BJ (cell line): ENCODE measurements around the gene OSBPL7. TPM values are rescaled to one million over a fixed set of nuclear protein-coding genes. Genes with fewer than 3 reads are reported as not detected.

Source experiments
- CTCF ChIA-PET: fragments of 350-600 bp; formaldehyde crosslinking; extraction: SDS; loops from one replicate; lab custom pipeline; 2021; ENCODE audit warnings: antibody characterized with exemption, inconsistent platforms; lab: Yijun Ruan, JAX
- POLR2A ChIA-PET: fragments of 300-600 bp; sonication (Branson Sonifier 250); formaldehyde crosslinking; extraction: SDS; loops from one replicate; lab custom pipeline; 2021; ENCODE audit warnings: antibody characterized with exemption; lab: Charles Lee
- DNase-seq: peaks from one replicate; pipeline ENCODE4 v3.0.0-alpha.2; 2011; ENCODE audit warnings: low read depth
- H3K27me3 ChIP-seq: 2 replicates; pipeline ENCODE4 v1.6.0; 2011; ENCODE audit warnings: low read length; ENCODE audit not compliant: control insufficient read depth, insufficient read depth
- H3K36me3 ChIP-seq: 2 replicates; pipeline ENCODE4 v1.5.1; 2011; ENCODE audit warnings: low read length; ENCODE audit not compliant: control insufficient read depth, insufficient read depth
- H3K4me3 ChIP-seq: 2 replicates; pipeline ENCODE4 v1.5.1; 2011; ENCODE audit warnings: low read depth, mild to moderate bottlenecking, control low read depth, low read length
- CTCF ChIP-seq: IDR thresholded peaks from 2 replicates; pipeline ENCODE4 v1.5.1; 2011; ENCODE audit warnings: low read depth, mild to moderate bottlenecking, control low read depth, inconsistent platforms, low read length, moderate library complexity; ENCODE audit not compliant: insufficient read depth
- polyA plus RNA-seq: library from polyadenylated mRNA; depleted of rRNA; stranded (reverse); fragments of >200 nt; gene quantifications from 2 replicates; pipeline ENCODE4 v1.2.3, GENCODE V29; 2011

OSBPL7 gene
- polyA plus RNA-seq, 1 experiment = 7.6 TPM

GRCh38 chr17:47819475-47819874, 2.1 kb downstream of the OSBPL7 start:
- Histone ChIP-seq H3K4me3 (no peak overlapping the region), H3K36me3 (peaks cover 24% of the 10 kb centered on the region), H3K27me3 (no peaks in the 10 kb centered on the region)
- ChIA-PET POLR2A (no interaction called here), CTCF (no interaction called here)
- no peak for DNase-seq
- no peak for TF ChIP-seq CTCF

DNA sequence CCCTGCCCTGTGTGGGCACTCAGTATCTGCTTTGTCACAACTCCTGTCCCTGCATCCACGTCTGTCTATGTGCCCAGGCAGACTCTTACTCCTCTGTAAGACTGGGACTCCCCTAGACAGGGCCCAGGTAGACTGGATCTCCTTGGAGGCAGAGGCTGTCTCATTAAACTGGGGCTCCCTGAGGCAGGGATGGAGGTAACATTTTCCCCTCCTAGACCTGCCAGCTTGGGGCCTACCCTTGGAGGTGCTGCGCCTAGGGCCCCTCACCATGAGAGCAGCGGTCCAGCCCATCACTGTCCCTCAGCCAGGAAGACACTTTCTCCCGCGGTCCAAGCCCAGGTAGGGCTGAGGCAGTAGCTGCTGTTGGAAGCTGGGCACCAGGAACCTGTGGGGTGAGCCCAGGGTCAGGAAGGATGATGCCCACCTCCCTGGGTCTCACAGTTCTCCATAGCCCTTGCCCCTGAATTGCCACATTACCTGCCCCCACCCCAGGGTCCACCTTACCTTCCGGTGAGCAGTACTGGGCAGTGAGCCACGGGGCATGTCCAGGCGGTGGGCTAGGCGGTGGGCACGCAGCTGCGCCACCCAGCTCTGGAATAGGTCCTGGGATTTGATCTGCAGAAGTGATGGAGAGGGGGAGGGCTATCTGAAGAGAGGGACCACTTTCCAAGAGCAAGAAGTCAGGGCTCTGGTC, 3.4 kb downstream of the OSBPL7 start:
- H3K4me3 ChIP-seq = no peak overlapping the region
- no peak for TF ChIP-seq CTCF
- ChIA-PET POLR2A (no interaction called here), CTCF (no interaction called here)
- H3K27me3 ChIP-seq = no peaks in the 10 kb centered on the region
- H3K36me3 ChIP-seq = peaks cover 19% of the 10 kb centered on the region
- DNase-seq = no peak

DNA sequence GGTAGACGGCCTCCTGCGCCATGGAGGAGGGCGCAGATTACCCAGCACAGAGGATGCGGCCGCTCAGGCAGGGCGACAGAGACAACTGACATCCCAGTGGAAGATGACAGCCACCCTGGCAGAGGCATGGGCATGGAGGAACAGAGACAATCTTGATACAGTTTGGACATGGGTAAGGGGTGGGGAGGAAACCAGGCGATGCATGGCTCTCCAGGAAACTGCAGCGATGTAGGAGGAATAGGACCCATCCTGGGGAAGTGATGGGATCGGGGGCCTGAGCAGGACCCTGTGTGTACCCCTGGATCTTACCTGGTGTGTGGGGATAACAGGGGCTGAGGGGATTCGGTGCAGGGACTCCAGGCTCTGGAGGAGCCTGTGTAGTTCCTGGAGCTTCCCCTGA, 4.6 kb downstream of the OSBPL7 start:
- TF ChIP-seq CTCF = no peak
- DNase-seq = no peak
- peaks cover 19% of the 10 kb centered on the region for H3K36me3 ChIP-seq
- CTCF ChIA-PET = interaction anchor here (0.6 kb wide), 1 partner anchor 118 kb away, joined by 3 read pairs; no protein-coding TSS in a partner anchor
- no peak overlapping the region for H3K4me3 ChIP-seq
- POLR2A ChIA-PET = no interaction called here
- no peaks in the 10 kb centered on the region for H3K27me3 ChIP-seq

- Histone ChIP-seq H3K27me3 (no peaks in the 10 kb centered on the region), H3K36me3 (peaks cover 19% of the 10 kb centered on the region), H3K4me3 (no peak overlapping the region)
- CTCF ChIA-PET = interaction anchor here (0.6 kb wide), 1 partner anchor 10 kb away, joined by 3 read pairs; no protein-coding TSS in a partner anchor
- DNase-seq = no peak
- no peak for TF ChIP-seq CTCF
- POLR2A ChIA-PET = no interaction called here
These were observed 5.4 kb downstream of the OSBPL7 start for GRCh38 chr17:47816111-47816735.

DNA sequence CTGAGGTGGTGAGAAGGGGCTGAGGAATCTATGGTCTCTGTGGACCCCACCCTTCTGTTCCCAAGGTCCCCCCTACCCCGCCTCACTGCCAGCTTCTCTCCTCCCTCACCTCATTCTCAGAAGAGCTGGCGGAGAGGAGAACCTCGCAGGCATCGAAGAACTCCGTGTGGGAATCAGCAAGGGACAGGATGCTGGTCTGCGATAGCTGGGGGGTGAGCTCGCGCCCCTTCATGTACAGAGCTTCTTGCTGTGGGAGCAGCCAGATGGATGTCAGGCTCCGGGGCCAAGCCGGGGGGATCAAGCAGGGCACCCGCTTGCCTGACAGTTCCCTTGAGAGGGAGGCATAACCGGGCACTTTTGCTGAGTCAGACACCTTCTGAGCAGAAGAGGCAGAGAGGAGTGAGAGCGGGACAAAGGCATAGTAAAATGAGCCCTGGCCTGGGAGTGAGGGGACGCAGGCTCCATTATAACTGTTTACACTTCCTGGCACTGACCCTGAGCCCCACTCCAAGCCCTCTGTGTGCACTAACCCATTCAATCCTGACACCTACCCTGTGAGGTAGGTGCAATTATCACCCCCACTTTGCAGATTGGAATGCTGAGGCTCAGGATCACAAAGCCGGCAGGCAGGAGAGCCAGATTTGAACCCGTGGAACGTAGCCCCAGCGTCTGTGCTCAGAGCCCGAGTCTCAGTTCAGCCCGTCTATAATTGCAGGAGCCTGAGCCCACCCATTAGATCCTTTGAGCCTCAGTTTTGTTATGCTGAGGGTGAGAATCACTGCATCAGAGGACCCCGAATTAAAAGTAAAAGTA, 6.3 kb downstream of the OSBPL7 start:
- DNase-seq = no peak
- ChIA-PET CTCF (interaction anchor here (1.1 to 1.3 kb wide), 2 partner anchors 13 to 14 kb away, joined by 3 to 5 read pairs; no protein-coding TSS in a partner anchor), POLR2A (no interaction called here)
- Histone ChIP-seq H3K36me3 (peaks cover 21% of the 10 kb centered on the region), H3K27me3 (no peaks in the 10 kb centered on the region), H3K4me3 (no peak overlapping the region)
- no peak for TF ChIP-seq CTCF
